GM12891 (cell line): ENCODE data around the gene KRTAP3-2.

Source experiments
- DNase-seq: peaks from one replicate; pipeline ENCODE4 v3.0.0; 2011; ENCODE audit warnings: low spot score; ENCODE audit not compliant: insufficient read length
- FAIRE-seq: peaks from 2 replicates; lab custom pipeline; 2011; peaks lifted over from hg19 to GRCh38; lab: Jason Lieb, UNC
- PAX5 ChIP-seq: IDR thresholded peaks from 2 replicates; pipeline ENCODE4 v1.6.1; 2011; ENCODE audit warnings: low read length, moderate library complexity, mild to moderate bottlenecking; ENCODE audit not compliant: insufficient read depth, severe bottlenecking
- POLR2A ChIP-seq: IDR thresholded peaks from 2 replicates; pipeline ENCODE4 v1.6.1; 2011; ENCODE audit warnings: low read depth, low read length, control low read depth
- POLR2AphosphoS5 ChIP-seq: IDR thresholded peaks from 2 replicates; pipeline ENCODE4 v1.6.1; 2011; ENCODE audit warnings: low read depth, low read length, control low read depth
- POU2F2 ChIP-seq: IDR thresholded peaks from 2 replicates; pipeline ENCODE4 v1.6.1; 2011; ENCODE audit warnings: low read depth, mild to moderate bottlenecking, control low read depth, low read length, moderate library complexity
- SPI1 ChIP-seq: IDR thresholded peaks from 2 replicates; pipeline ENCODE4 v1.6.1; 2011; ENCODE audit warnings: low read depth, low read length, control low read depth
- TAF1 ChIP-seq: IDR thresholded peaks from 2 replicates; pipeline ENCODE4 v1.6.1; 2011; ENCODE audit warnings: low read depth, low read length, control low read depth

The KRTAP3-2 gene

DNA sequence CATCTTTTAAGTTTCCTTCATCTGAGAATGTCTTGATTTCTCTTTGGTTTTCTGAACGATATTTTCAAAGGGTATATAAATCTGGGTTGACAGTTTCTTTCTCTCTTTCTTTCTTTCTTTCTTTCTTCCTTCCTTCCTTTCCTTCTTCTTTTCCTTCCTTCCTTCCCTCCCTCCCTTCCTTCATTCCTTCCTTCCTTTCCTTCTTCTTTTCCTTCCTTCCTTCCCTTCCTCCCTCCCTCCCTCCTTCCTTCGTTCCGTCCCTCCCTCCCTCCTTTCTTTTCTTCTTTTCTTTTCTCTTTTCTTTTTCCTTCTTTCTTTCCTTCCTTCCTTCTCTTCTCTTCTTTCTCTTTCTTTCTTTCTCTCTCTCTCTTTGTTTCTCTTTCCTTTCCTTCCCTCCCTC is 25.3 kb downstream of the KRTAP3-2 start:
- FAIRE-seq (no peak), DNase-seq (no peak)
- TF ChIP-seq TAF1 (no peak), PAX5 (no peak), POU2F2 (no peak), SPI1 (no peak), POLR2A (no peak), POLR2AphosphoS5 (no peak)

DNA sequence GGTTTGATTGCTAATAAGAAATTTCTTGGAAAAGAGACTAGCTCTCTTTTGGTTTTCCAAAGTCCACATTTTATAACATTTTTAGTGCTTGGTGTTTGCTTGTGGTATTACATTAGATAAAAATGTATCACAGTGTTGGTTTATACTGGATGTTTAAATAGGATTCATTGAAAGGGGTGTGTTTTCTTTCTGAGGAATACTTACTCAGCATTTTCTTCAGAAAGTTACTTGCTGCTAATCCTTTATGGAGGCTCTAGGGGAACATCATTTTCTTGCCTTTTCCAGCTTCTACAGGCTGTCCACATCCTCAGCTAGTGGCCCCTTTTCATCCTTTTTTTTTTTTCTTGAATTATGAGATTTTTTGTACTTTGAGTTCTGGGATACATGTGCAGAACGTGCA is 32.1 kb downstream of the KRTAP3-2 start:
- no peak for DNase-seq

GRCh38 chr17:40966848-40967247 is 32.9 kb downstream of the KRTAP3-2 start, which contains the start of gene KRT39:
TSS of gene KRT39 (minus strand) at chr17:40966948. CDS start at chr17:40966856, 92 bp downstream.
- no peak for DNase-seq
- FAIRE-seq, result no peak
- no peak for TF ChIP-seq POU2F2
- TF ChIP-seq TAF1, result no peak
- no peak for TF ChIP-seq POLR2AphosphoS5
- TF ChIP-seq PAX5, result no peak
- TF ChIP-seq POLR2A, result no peak
- no peak for TF ChIP-seq SPI1

More for the DNA sequence above, 32.1 kb downstream of the KRTAP3-2 start:
- FAIRE-seq, result no peak
- no peak for TF ChIP-seq POU2F2
- no peak for TF ChIP-seq PAX5
- no peak for TF ChIP-seq POLR2AphosphoS5
- TF ChIP-seq TAF1, result no peak
- no peak for TF ChIP-seq SPI1
- TF ChIP-seq POLR2A, result no peak

GRCh38 chr17:40963838-40964237 is 35.9 kb downstream of the KRTAP3-2 start:
- DNase-seq, result peak; percentile 7
- TF ChIP-seq SPI1 (no peak), POLR2A (no peak), TAF1 (no peak), POU2F2 (no peak), PAX5 (no peak), POLR2AphosphoS5 (no peak)
- FAIRE-seq, result peak; percentile 50

- DNase-seq, result no peak
- no peak for TF ChIP-seq POU2F2
- TF ChIP-seq POLR2A, result no peak
- TF ChIP-seq PAX5, result no peak
- TF ChIP-seq POLR2AphosphoS5, result no peak
- TF ChIP-seq TAF1, result no peak
- TF ChIP-seq SPI1, result no peak
- no peak for FAIRE-seq
Observed at GRCh38 chr17:40962059-40962561, 37.6 kb downstream of the KRTAP3-2 start.

- DNase-seq (no peak), FAIRE-seq (no peak)
- TF ChIP-seq PAX5 (no peak), POLR2AphosphoS5 (no peak)
Observed at GRCh38 chr17:40961591-40961990, 38.1 kb downstream of the KRTAP3-2 start.

DNA sequence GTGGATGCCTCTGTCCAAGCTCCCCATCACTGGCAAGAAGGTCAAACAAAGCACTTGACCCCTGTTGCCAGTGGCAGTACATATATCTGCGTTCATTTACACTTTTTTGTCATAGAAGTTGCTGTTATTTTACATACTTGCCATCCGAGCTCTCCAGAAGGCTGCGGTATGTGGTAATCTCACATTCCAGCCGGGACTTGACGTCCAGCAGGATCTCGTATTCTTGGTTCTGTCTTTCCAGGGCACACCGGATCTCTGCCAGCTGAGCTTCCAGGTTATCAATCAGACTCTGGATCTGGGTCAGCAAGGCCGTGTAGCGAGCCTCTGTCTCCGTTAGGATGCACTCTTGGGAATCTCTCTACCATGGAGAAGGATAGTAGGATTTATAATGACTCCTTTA is 39.6 kb downstream of the KRTAP3-2 start:
- TF ChIP-seq TAF1, result no peak
- no peak for TF ChIP-seq SPI1
- no peak for TF ChIP-seq POU2F2
- no peak for TF ChIP-seq POLR2AphosphoS5
- TF ChIP-seq POLR2A, result no peak
- TF ChIP-seq PAX5, result no peak
- no peak for DNase-seq
- no peak for FAIRE-seq

DNA sequence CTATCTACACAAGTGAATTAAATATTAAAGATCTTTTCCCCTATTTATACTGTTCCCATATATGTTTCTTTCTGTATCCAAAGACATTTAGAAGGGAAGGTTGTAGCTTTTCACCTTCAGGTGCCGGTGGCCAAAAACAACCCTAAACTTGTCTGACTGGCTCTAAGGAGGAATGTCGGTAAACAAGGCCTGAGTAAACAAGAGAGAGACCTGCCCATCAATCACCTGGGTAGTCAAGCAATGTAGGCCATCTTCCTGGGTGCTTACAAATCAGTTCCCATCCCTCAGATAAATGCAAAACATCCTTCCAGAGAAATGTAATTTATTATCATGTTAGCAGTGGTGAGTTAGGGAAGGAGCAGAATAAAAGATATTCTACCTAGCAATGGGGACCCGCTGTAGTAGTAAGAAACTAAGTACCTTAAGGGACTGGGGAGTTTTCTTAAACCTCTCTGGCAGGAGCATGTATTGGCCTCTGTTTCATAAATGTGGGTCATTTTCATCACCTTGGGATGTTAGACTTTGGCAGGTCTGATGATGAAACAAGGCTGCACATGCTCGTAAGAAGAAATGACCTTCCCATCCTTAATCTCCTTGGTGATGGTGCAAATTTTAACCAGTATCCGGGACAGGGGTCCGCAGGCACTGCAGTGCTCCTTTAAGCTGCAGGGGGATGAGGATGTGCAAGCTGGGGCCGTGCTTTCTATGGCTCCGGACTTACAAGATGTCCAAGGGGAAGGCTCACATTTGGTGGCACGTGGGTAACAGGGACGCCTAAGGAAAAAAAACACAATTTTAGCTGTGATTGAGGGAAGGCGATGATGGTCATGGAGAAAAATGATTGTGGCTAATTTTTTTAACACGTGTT is 41.4 kb downstream of the KRTAP3-2 start:
- TF ChIP-seq POLR2A, result no peak
- no peak for TF ChIP-seq SPI1
- DNase-seq (no peak), FAIRE-seq (no peak)

- TF ChIP-seq POLR2A, result no peak
- no peak for TF ChIP-seq POLR2AphosphoS5
- no peak for TF ChIP-seq SPI1
- no peak for TF ChIP-seq TAF1
- no peak for TF ChIP-seq POU2F2
- TF ChIP-seq PAX5, result no peak
- FAIRE-seq, result no peak
Observed at GRCh38 chr17:40956401-40957254, 43.1 kb downstream of the KRTAP3-2 start.

More at GRCh38 chr17:40956401-40957254, 43.1 kb downstream of the KRTAP3-2 start:
- DNase-seq, result no peak
